Measurements from ENCODE around the gene ANKH. TPM values are rescaled to one million over a fixed set of nuclear protein-coding genes. Genes with fewer than 3 reads are reported as not detected.

The ANKH gene
- polyA plus RNA-seq, 3 donors: 8.3 to 14.8 (median 11.0) TPM

- DNase-seq: no peak
Observed at GRCh38 chr5:14695152-14695551, 176.4 kb downstream of the ANKH start.

- no peak for DNase-seq
Observed at GRCh38 chr5:14693070-14693469, 178.5 kb downstream of the ANKH start.

GRCh38 chr5:14687023-14687665 lies 184.4 kb downstream of the ANKH start:
- no peak for DNase-seq

- DNase-seq: no peak
Observed at GRCh38 chr5:14686517-14686916, 185.1 kb downstream of the ANKH start.

- DNase-seq: no peak
Observed at GRCh38 chr5:14685757-14686156, 185.8 kb downstream of the ANKH start.

- no peak for DNase-seq
Observed at GRCh38 chr5:14684757-14685156, 186.8 kb downstream of the ANKH start.

GRCh38 chr5:14683906-14684455 lies 187.6 kb downstream of the ANKH start:
- DNase-seq: no peak

GRCh38 chr5:14681236-14681752 lies 190.3 kb downstream of the ANKH start:
- DNase-seq: no peak

GRCh38 chr5:14679595-14679994 lies 192.0 kb downstream of the ANKH start:
- DNase-seq: no peak

- no peak for DNase-seq
Observed at GRCh38 chr5:14678773-14679334, 192.7 kb downstream of the ANKH start.

- DNase-seq: no peak
Observed at GRCh38 chr5:14676320-14676719, 195.3 kb downstream of the ANKH start.

GRCh38 chr5:14675865-14676300 lies 195.7 kb downstream of the ANKH start:
- DNase-seq: no peak

- no peak for DNase-seq
Observed at GRCh38 chr5:14674983-14675854, 196.4 kb downstream of the ANKH start.

GRCh38 chr5:14673443-14673842 lies 198.1 kb downstream of the ANKH start:
- DNase-seq: no peak

GRCh38 chr5:14672484-14673394 lies 198.8 kb downstream of the ANKH start:
- DNase-seq: no peak

GRCh38 chr5:14672082-14672481 lies 199.5 kb downstream of the ANKH start:
- no peak for DNase-seq

GRCh38 chr5:14671414-14671813 lies 200.2 kb downstream of the ANKH start:
- DNase-seq: no peak

- no peak for DNase-seq
Observed at GRCh38 chr5:14669975-14670374, 201.6 kb downstream of the ANKH start.

- DNase-seq: no peak
Observed at GRCh38 chr5:14669415-14669814, 202.2 kb downstream of the ANKH start.

GRCh38 chr5:14668181-14668591 lies 203.4 kb downstream of the ANKH start:
- DNase-seq: no peak

GRCh38 chr5:14667770-14668169 lies 203.8 kb downstream of the ANKH start:
- DNase-seq: no peak

Measured in renal pelvis (tissue), 4 donors.